Fibroblast of peridontal ligament (primary cell): ENCODE measurements around the gene KLK7.
"Not testable (repeated sequence)": the region's sequence is repeated elsewhere in the genome, so short reads cannot be mapped to it uniquely, and the experiment has no call there.

ENCODE experiments used
- DNase-seq: peaks from one replicate; pipeline ENCODE4 v3.0.0-alpha.2; 2010; ENCODE audit errors: extremely low read depth

Gene KLK7

DNA sequence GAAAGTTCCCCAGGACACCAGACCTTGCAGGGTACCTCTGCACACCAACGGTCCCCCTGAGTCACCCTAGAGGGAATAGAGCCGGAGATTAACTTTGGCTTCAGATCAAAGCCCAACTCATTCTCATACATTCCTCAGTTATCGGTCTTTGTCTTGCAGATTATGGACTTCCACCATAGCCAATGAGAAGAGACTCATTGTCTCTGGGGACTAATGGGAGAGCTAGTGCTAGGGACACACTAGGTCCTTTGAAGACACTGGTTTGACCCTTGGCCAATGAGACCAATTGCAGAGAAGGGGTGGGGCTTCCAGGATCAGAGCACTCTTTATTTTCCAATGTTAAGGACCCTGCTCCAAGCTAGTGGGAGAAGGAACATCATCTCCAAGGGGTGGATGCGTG lies 6.1 kb downstream of the KLK7 start:
- DNase-seq = no peak

- no peak for DNase-seq
These were observed 8.0 kb downstream of the KLK7 start for GRCh38 chr19:50975766-50976165.

GRCh38 chr19:50974702-50975556 lies 8.8 kb downstream of the KLK7 start:
- DNase-seq = no peak

- DNase-seq = no peak
These were observed 10.8 kb downstream of the KLK7 start for GRCh38 chr19:50972795-50973376.

GRCh38 chr19:50969810-50970209 lies 13.9 kb downstream of the KLK7 start:
- not testable (repeated sequence) for DNase-seq

DNA sequence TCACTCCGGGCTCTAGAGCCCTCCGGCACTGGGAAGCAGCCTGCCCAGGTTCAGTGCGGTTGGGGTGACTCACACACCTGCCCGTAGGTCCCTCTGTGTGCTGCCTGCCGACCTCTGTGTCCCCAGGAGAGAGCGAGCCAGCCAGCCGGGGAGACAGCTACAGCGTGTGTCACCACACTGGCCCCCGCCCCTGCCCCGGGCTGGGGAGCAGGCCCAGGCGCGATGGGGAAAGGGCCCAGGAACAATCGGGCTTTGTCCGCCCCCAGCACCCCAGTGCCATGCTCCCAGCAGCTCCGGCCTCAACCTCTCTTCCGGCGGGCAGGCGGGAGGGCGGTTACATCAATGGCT lies 14.3 kb downstream of the KLK7 start, which contains the start of gene KLK6:
Gene KLK6 (minus strand): TSS at position 179 of the 348 bp plus-strand sequence. CDS start 1,487 bp downstream, outside the sequence.
- no peak for DNase-seq

- no peak for DNase-seq
These were observed 14.9 kb downstream of the KLK7 start for GRCh38 chr19:50968716-50969412.

DNA sequence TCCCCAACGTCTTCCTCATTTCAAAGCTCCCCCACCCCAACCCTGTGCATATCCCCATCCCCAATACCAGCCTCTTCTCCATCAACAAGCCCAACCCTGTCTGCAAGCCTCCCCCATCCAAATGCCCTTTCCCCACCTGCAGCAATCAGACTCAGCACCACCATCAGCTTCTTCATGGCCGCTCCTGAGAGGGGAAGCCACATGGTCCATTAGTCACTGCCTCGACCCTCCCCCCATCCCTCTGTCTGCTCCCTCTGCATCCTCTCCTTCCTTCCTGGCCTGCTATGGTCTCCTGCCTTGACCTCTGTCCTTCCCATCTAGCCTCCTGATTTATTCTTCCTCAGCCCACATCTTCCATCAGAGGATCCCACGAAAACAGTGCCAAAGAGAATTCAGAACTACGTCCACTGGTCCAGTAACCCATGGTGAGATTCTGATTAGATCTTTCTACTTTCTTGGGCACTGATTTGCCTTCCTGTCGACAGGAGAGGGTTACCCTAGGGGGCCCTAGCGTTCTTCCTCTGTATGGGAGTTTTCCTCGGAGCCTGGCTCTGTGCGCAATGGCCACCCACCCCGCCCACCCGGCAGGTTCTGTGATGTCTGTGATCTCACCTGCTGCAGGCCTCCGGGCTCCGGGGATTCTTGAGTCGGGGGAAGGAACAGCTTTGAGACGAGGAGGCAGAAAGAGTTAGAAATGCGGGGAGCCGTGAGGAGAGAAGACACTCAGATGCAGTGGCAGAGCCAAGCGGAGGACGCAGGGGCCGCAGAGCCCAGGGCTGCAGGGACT lies 15.6 kb downstream of the KLK7 start:
- DNase-seq = no peak

DNA sequence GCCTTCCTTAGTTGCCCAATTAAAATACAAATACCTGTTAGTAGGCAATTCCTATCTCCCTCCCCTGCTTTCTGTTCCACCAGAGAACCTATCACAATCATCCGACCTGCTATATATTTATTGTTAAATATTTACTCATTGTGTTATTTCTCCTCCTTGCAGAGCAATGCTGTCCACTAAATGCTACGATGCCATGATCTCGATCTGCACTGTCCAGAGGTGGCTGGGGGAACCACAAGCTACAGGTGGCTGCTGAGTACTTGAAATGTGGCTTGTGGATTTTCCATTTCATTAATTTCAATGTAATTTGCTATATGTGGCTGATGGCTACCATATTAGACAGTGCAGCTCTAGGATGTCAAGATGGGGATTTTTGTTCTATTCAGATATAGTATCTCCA lies 19.5 kb downstream of the KLK7 start:
- no peak for DNase-seq

- no peak for DNase-seq
These were observed 20.3 kb downstream of the KLK7 start for GRCh38 chr19:50963381-50963780.

DNA sequence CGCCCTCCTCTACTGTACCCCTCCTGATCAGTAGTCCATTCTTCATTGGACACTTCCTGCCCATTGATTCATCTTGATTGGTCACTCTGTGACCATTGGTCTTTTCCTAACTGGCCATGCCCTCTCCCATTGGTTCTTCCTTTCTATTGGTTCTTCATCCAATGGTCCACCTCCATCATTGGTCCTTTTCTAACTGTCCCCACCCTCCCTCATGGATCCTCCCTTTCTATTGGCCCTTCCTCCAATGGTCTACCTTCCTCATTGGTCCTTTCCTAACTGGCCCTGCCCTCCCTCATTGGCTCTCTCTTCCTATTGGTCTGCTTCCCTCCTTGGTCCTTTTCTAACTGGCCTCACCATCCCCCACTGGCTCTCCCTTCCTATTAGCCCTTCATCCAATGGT lies 21.5 kb downstream of the KLK7 start:
- DNase-seq = no peak

DNA sequence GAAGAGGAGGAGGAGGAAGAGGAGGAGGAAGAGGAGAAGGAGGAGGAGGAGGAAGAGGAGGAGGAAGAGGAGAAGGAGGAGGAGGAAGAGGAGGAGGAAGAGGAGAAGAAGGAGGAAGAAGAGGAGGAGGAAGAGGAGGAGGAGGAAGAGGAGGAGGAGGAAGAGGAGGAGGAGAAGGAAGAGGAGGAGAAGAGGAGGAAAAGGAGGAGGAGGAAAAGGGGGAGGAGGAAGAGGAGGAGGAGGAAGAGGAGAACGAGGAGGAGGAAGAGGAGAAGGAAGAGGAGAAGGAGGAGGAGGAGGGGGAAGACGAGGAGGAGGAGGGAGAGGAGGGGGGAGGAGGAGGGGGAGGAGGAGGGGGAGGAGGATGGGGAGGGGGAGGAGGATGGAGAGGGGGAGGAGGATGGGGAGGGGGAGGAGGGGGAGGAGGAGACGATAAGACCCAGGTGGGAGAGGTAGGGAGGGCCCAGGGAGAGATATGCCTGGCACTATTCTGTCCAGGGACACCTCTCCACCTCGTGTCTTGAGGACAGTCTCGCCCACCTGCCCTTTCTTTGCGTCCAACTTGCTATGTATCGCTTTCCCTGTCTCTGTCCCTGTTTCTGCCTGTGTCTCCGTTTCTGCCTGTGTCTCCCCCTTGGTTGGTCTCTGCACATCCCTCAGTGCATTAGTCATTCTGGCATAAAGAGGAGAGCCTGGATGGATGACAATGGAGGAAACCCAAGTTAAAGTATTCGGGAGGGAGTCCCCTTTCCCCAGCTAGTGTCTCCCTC lies 23.8 kb downstream of the KLK7 start:
- no peak for DNase-seq

GRCh38 chr19:50957587-50957986 lies 26.1 kb downstream of the KLK7 start:
- DNase-seq = no peak

DNA sequence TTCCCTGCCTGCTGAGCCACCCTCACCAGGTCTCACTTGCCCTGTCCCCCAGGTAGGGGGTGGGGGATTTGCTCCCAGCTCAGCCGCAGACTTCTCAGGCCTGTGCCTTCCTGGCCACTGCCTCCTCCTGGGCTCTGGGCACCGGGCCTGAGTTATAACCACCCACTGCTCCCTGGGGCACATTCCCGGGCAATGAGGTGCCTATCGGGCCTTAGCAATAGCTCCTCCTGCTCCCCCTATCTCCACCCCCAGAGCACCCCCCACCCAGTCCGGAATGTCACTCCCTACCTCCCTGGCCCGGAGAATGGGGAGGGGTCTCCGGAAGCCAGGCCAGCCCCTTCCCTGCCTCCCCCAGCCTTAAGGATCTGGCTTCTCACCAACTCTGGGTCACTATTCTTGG lies 30.8 kb downstream of the KLK7 start, which contains the start of gene KLK5:
Gene KLK5 (minus strand): TSS at position 129 of the 400 bp plus-strand sequence. CDS start 381 bp downstream, outside the sequence.
- no peak for DNase-seq

GRCh38 chr19:50949861-50950260 lies 33.9 kb downstream of the KLK7 start:
- DNase-seq = no peak

- DNase-seq = no peak
These were observed 36.6 kb downstream of the KLK7 start for GRCh38 chr19:50947123-50947522.

GRCh38 chr19:50944795-50945194 lies 38.9 kb downstream of the KLK7 start:
- no peak for DNase-seq

- no peak for DNase-seq
These were observed 40.5 kb downstream of the KLK7 start for GRCh38 chr19:50943074-50943828.

- no peak for DNase-seq
These were observed 44.1 kb downstream of the KLK7 start for GRCh38 chr19:50939596-50939995.

DNA sequence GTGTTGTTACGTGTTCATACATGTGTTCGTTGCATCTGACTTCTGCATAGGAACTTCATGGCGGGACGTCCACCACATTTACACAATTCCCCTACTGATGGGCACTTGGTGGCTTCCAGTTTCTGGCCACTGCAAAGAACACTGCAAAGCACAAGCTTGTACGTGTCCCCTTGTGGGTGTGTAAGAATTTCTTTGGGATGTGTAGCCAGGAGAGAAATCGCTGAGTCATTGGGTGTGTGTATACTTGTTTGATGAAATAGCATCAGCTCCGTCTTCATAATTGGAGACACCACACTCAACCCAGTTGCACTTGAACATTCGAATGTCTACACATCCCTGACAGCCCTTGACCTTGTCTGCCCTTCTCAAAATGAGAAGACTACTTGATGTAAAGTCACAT lies 50.1 kb downstream of the KLK7 start:
- DNase-seq = peak; percentile 5
